Vagina (tissue), 2 donors: Measurements from ENCODE around the gene RCOR1.

ENCODE experiments used
- CTCF ChIP-seq, 3 experiments: fragments of 450-650 bp in 2 of 3; fragments of 200-600 bp in 1 of 3; sonication (generic) in 1 of 3; IDR thresholded peaks; one replicate each; pipeline ENCODE4 v1.5.1; 2017 to 2019; ENCODE audit warnings: antibody characterized with exemption in 3 of 3, mild to moderate bottlenecking in 2 of 3, moderate library complexity in 2 of 3
- POLR2A ChIP-seq, 2 donors: fragments of 450-650 bp; IDR thresholded peaks; one replicate each; pipeline ENCODE4 v1.6.1; 2017; ENCODE audit warnings: antibody characterized with exemption in 2 of 2, mild to moderate bottlenecking in 2 of 2, moderate library complexity in 2 of 2
- POLR2AphosphoS5 ChIP-seq, 2 donors: sonication (generic); formaldehyde crosslinking; IDR thresholded peaks; one replicate each; pipeline ENCODE4 v1.9.0; 2017; ENCODE audit warnings: antibody characterized with exemption in 2 of 2, mild to moderate bottlenecking in 2 of 2, low read depth in 1 of 2; ENCODE audit not compliant: insufficient read depth in 1 of 2

GRCh38 chr14:102667703-102668102 is 75.3 kb downstream of the RCOR1 start:
- no peak for TF ChIP-seq POLR2A (IDR thresholded peaks at IDR 0.05)
- TF ChIP-seq CTCF (IDR thresholded peaks at IDR 0.05), result no peak
- no peak for TF ChIP-seq POLR2AphosphoS5 (IDR thresholded peaks at IDR 0.05; ENCODE audit: insufficient read depth in 1 of 2, low read depth in 1 of 2)
